Right lobe of liver (tissue), 6 donors: ENCODE measurements around the gene POLQ. TPM values are rescaled to one million over a fixed set of nuclear protein-coding genes. Genes with fewer than 3 reads are reported as not detected.

Experiments
- ATAC-seq, 4 donors: fragments of 200-7000 bp; cut with Tn5 transposase; one replicate each; pipeline ENCODE4 v1.9.1; 2020; ENCODE audit warnings: mild to moderate bottlenecking in 4 of 4, moderate library complexity in 4 of 4
- DNase-seq, 3 donors: peaks; one replicate each; pipeline ENCODE4 v3.0.0-alpha.2; 2020
- H3K27ac ChIP-seq, 3 donors: fragments of 200-600 bp; one replicate each; pipeline ENCODE4 v1.8.0; 2022
- H3K27me3 ChIP-seq, 2 donors: fragments of 200-600 bp; one replicate each; pipeline ENCODE4 v1.8.0; 2022
- H3K36me3 ChIP-seq, 4 donors: fragments of 200-600 bp; sonication (generic) in 1 of 4; one replicate each; pipeline versions ENCODE4 v1.5.1 to v1.8.0; 2017 to 2022; ENCODE audit warnings: control low read depth in 1 of 4
- H3K4me1 ChIP-seq, 4 donors: fragments of 200-600 bp; sonication (generic) in 1 of 4; one replicate each; pipeline versions ENCODE4 v1.5.1 to v1.8.0; 2017 to 2022; ENCODE audit warnings: control low read depth in 1 of 4
- H3K4me3 ChIP-seq, 3 donors: fragments of 200-600 bp; one replicate each; pipeline ENCODE4 v1.8.0; 2022
- H3K9me3 ChIP-seq, 4 donors: fragments of 200-600 bp; sonication (generic) in 1 of 4; one replicate each; pipeline versions ENCODE4 v1.5.1 to v1.8.0; 2017 to 2022; ENCODE audit warnings: control low read depth in 1 of 4
- CTCF ChIP-seq, 4 donors: fragments of 200-600 bp in 3 of 4; fragments of 450-650 bp in 1 of 4; IDR thresholded peaks; one replicate each; pipeline versions ENCODE4 v1.5.1 to v1.8.0; 2016 to 2022; ENCODE audit warnings: antibody characterized with exemption in 4 of 4, mild to moderate bottlenecking in 2 of 4
- POLR2A ChIP-seq: fragments of 450-650 bp; IDR thresholded peaks from one replicate; pipeline ENCODE4 v1.6.1; 2017; ENCODE audit warnings: antibody characterized with exemption, mild to moderate bottlenecking
- WGBS: methylation state at CpG from one replicate; pipeline ENCODE4 v1.1.6; 2018; ENCODE audit warnings: low coverage, low lambda C conversion rate; ENCODE audit not compliant: insufficient coverage; ENCODE audit errors: missing lambda C conversion rate; 5-methylcytosine and 5-hydroxymethylcytosine counted together
- intact Hi-C, 2 donors: fragments of 100-400 bp; cut with DNase I; formaldehyde crosslinking; loops; one replicate each; pipeline versions ENCODE4 v1.11.2 to v1.14.1; 2022
- total RNA-seq, 6 experiments: library from RNA; depleted of rRNA in 2 of 6; stranded (reverse); fragments of >200 nt in 2 of 6; fragmentation: NEBNext Ultra II Directional in 3 of 6; extraction: Animal tissue kit (Norgen Biotek cat#: 25700) in 3 of 6; gene quantifications; one replicate each; pipeline versions ENCODE4 v1.1.0 to v1.2.4, GENCODE V29; 2016 to 2023
- donor health status: DM: no; HTN: yes; CAD: no.
- donor health status: DM: no; HTN: no; CAD: no.
- donor health status: DM: no; HTN: no; CAD: no.
- donor health status: DM: no; HTN: yes; CAD: no.
- donor health status: DM: no; HTN: yes; CAD: no.

Gene POLQ
- total RNA-seq, 6 experiments from 2014 or later = 0.02 to 1.2 (median 0.23) TPM

GRCh38 chr3:121515862-121516261, 29.9 kb downstream of the POLQ start:
- intact Hi-C loops = no loop called here
- ATAC-seq = no peak

GRCh38 chr3:121515313-121515712, 30.5 kb downstream of the POLQ start:
- no peak overlapping the region for H3K27ac ChIP-seq
- no peaks in the 10 kb centered on the region for H3K27me3 ChIP-seq
- H3K36me3 ChIP-seq = no peaks in the 10 kb centered on the region
- no peak overlapping the region for H3K4me3 ChIP-seq
- H3K4me1 ChIP-seq = no peaks in the 10 kb centered on the region
- TF ChIP-seq POLR2A (no peak), CTCF (IDR thresholded peaks at IDR 0.05) (no peak)
- no peak for ATAC-seq
- H3K9me3 ChIP-seq = no peaks in the 10 kb centered on the region
- intact Hi-C loops = no loop called here
- no peak for DNase-seq
- no CpG with 5 or more reads among the region's 2 CpGs for WGBS

More at GRCh38 chr3:121515862-121516261, 29.9 kb downstream of the POLQ start:
- no peaks in the 10 kb centered on the region for H3K36me3 ChIP-seq
- no peak overlapping the region for H3K27ac ChIP-seq
- no peaks in the 10 kb centered on the region for H3K9me3 ChIP-seq
- TF ChIP-seq CTCF (IDR thresholded peaks at IDR 0.05) (no peak), POLR2A (no peak)
- no peaks in the 10 kb centered on the region for H3K27me3 ChIP-seq
- no peak overlapping the region for H3K4me3 ChIP-seq
- H3K4me1 ChIP-seq = no peaks in the 10 kb centered on the region
- no peak for DNase-seq

DNA sequence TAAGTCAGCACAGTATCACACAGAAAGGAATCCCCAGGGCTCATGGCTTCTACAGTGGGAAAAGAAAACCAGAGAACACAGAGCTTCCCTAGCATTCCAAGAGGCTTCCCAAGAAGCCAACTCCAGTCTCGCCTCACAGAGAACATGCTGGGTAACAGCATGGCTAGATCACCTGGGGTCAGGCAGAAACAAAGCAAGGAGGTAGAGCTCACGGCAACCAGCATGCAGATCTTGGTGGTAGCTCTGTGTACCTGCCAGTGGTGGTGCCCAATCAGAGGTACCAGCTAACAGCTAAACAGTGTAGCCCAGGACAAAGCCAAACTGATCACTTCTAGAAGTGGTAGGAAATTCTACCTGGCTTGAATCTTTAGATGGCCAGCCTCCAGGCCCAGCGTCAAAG, 31.3 kb downstream of the POLQ start:
- no peak for TF ChIP-seq POLR2A
- TF ChIP-seq CTCF (IDR thresholded peaks at IDR 0.05) = no peak
- no peak overlapping the region for H3K27ac ChIP-seq
- ATAC-seq (no peak), DNase-seq (no peak)
- H3K4me1 ChIP-seq = no peaks in the 10 kb centered on the region
- WGBS = 100% methylated on average over 1 of the region's 3 CpGs
- intact Hi-C loops = no loop called here
- no peaks in the 10 kb centered on the region for H3K9me3 ChIP-seq
- H3K4me3 ChIP-seq = no peak overlapping the region
- H3K27me3 ChIP-seq = no peaks in the 10 kb centered on the region
- H3K36me3 ChIP-seq = no peaks in the 10 kb centered on the region

- Histone ChIP-seq H3K27ac (no peak overlapping the region), H3K4me1 (no peaks in the 10 kb centered on the region), H3K9me3 (no peaks in the 10 kb centered on the region), H3K27me3 (no peaks in the 10 kb centered on the region), H3K36me3 (no peaks in the 10 kb centered on the region), H3K4me3 (no peak overlapping the region)
- intact Hi-C loops = no loop called here
- DNase-seq (no peak), ATAC-seq (no peak)
- 85% methylated on average over 4 of the region's 4 CpGs for whole genome bisulfite sequencing
- TF ChIP-seq CTCF (IDR thresholded peaks at IDR 0.05) (no peak), POLR2A (no peak)
Observed at GRCh38 chr3:121508389-121508788, 37.4 kb downstream of the POLQ start.

GRCh38 chr3:121505256-121505655, 40.5 kb downstream of the POLQ start:
- intact Hi-C loops = no loop called here
- TF ChIP-seq CTCF (IDR thresholded peaks at IDR 0.05) (no peak), POLR2A (no peak)

More at GRCh38 chr3:121505256-121505655, 40.5 kb downstream of the POLQ start:
- Histone ChIP-seq H3K27ac (no peak overlapping the region), H3K27me3 (no peaks in the 10 kb centered on the region), H3K4me3 (no peak overlapping the region), H3K9me3 (no peaks in the 10 kb centered on the region), H3K4me1 (no peaks in the 10 kb centered on the region), H3K36me3 (no peaks in the 10 kb centered on the region)
- ATAC-seq (no peak), DNase-seq (no peak)
